AG09309 (cell line): ENCODE measurements around the gene USP37.

Source experiments
- DNase-seq: peaks from one replicate; pipeline ENCODE4 v3.0.0-alpha.2; 2010; ENCODE audit warnings: low read depth
- H3K4me3 ChIP-seq: 2 replicates; pipeline ENCODE4 v1.5.1; 2011; ENCODE audit warnings: mild to moderate bottlenecking, low read depth, low read length, moderate library complexity; ENCODE audit not compliant: control insufficient read depth
- CTCF ChIP-seq: IDR thresholded peaks from 2 replicates; pipeline ENCODE4 v1.5.1; 2011; ENCODE audit warnings: mild to moderate bottlenecking, low read depth, low read length, inconsistent platforms; ENCODE audit not compliant: insufficient read depth, control insufficient read depth; ENCODE audit errors: missing control alignments

Gene USP37

GRCh38 chr2:218513676-218514075 is 54.5 kb downstream of the USP37 start:
- DNase-seq = no peak
- H3K4me3 ChIP-seq = no peak overlapping the region
- no peak for TF ChIP-seq CTCF

GRCh38 chr2:218508299-218508698 is 59.9 kb downstream of the USP37 start:
- H3K4me3 ChIP-seq = no peak overlapping the region
- no peak for DNase-seq
- TF ChIP-seq CTCF = no peak

GRCh38 chr2:218505754-218506371 is 62.3 kb downstream of the USP37 start:
- DNase-seq = no peak
- TF ChIP-seq CTCF = no peak
- no peak overlapping the region for H3K4me3 ChIP-seq

GRCh38 chr2:218501665-218502064 is 66.5 kb downstream of the USP37 start:
- DNase-seq = peak; percentile 13
- H3K4me3 ChIP-seq = no peak overlapping the region
- TF ChIP-seq CTCF = no peak

DNA sequence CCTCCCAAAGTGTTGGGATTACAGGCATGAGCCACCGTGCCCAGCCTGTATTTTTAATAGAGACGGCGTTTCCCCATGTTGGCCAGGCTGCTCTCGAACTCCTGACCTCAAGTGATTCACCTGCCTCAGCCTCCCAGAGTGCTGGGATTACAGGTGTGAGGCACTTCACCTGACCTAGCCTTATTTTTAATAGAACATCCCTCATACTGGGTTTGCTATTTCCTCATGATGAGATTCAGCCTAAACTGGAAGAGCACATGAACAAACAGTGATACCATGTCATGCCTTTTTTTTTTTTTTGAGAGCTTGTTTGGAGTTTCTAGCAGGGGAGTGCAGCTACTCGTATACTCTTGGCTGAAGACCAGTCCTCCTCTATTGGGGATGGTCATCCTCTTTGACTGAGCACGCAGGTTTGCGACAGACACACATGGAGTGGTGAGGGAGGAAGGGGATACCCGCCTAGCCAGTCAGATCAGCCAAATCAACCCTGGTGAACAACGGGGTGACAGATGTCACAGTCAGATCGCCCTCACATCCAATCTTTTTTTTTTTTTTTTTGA is 67.6 kb downstream of the USP37 start:
- no peak for DNase-seq
- H3K4me3 ChIP-seq = no peak overlapping the region
- no peak for TF ChIP-seq CTCF

DNA sequence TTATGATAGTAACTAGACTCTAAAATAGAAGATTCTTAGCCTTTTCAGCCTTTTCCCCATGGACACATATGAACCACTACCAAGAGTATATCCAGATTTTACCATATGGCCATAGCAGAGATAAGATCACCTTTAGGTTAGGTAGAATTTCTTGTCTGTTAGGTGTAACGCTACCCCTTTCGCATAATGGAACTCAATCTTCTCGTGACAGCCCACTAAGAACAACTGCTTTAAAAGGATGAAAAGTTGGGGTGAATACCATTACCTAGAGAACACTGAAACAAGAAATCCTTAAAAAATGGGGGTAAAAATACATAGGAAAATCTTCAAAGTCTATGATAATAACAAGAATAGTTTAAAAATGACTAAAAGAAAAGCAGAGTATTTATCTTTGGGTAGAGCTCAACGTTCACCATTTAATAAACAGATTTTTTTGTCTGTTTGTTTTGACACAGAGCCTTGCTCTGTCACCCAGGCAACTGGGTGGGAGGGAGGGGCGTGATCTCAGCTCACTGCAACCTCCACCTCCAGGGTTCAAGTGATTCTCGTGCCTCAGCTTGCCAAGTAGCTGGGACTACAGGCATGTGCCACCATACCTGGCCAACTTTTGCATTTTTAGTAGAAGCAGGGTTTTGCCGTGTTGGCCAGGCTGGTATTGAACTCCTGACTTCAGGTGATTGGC is 82.0 kb downstream of the USP37 start:
- no peak for TF ChIP-seq CTCF
- DNase-seq = no peak
- H3K4me3 ChIP-seq = no peak overlapping the region
